Lower lobe of right lung (tissue), 2 donors: ENCODE results near the gene FRY. TPM values are rescaled to one million over a fixed set of nuclear protein-coding genes. Genes with fewer than 3 reads are reported as not detected.
A peak's percentile ranks its signal among the peaks of the same experiment; 100 is the strongest.

Source experiments
- ATAC-seq, 2 donors: fragments of 200-7000 bp; cut with Tn5 transposase; one replicate each; pipeline ENCODE4 v1.9.1; 2020 to 2022; ENCODE audit warnings: mild to moderate bottlenecking in 2 of 2, moderate library complexity in 2 of 2
- DNase-seq: peaks from one replicate; pipeline ENCODE4 v3.0.0-alpha.2; 2020
- H3K27ac ChIP-seq: fragments of 200-600 bp; one replicate; pipeline ENCODE4 v1.8.0; 2022
- H3K27me3 ChIP-seq: fragments of 200-600 bp; one replicate; pipeline ENCODE4 v1.8.0; 2022; ENCODE audit warnings: low read depth
- H3K36me3 ChIP-seq: fragments of 200-600 bp; one replicate; pipeline ENCODE4 v1.8.0; 2022; ENCODE audit warnings: mild to moderate bottlenecking
- H3K4me1 ChIP-seq: fragments of 200-600 bp; one replicate; pipeline ENCODE4 v1.8.0; 2022
- H3K4me3 ChIP-seq: fragments of 200-600 bp; one replicate; pipeline ENCODE4 v1.8.0; 2022; ENCODE audit warnings: mild to moderate bottlenecking
- H3K9me3 ChIP-seq: fragments of 200-600 bp; one replicate; pipeline ENCODE4 v1.8.0; 2022
- intact Hi-C: fragments of 100-400 bp; cut with DNase I; formaldehyde crosslinking; loops from one replicate; pipeline ENCODE4 v1.11.0; 2022
- total RNA-seq: library from RNA; stranded (reverse); fragmentation: NEBNext Ultra II Directional; extraction: Animal tissue kit (Norgen Biotek cat#: 25700); gene quantifications from one replicate; pipeline ENCODE4 v1.2.1, GENCODE V29; 2021
- TF ChIP-seq, protein P1 (sequence below): fragments of 200-600 bp; IDR thresholded peaks from one replicate; pipeline ENCODE4 v1.8.0; 2022; ENCODE audit warnings: antibody characterized with exemption, mild to moderate bottlenecking
- donor health status: DM: no; HTN: yes; CAD: no; lungs with severe emphysema.

The FRY gene
- total RNA-seq, 1 donor from 2014 or later = 93.7 TPM

DNA sequence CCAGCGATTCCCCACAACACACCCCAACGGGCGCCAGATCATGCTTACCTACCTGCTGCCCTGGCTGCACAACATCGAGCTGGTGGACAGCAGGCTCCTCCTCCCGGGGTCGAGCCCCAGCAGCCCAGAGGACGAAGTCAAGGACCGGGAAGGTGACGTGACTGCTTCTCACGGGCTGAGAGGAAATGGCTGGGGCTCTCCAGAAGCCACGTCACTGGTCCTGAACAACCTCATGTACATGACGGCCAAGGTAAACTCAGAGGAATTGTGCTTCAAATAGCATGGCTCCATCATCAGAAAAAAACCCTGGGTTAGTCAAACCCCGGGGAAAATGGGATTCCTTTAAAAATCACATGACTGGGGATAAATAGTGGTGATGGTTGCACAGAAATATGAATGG is 177.3 kb downstream of the FRY start:
- intact Hi-C loops = no loop called here
- TF ChIP-seq, protein P1, sequence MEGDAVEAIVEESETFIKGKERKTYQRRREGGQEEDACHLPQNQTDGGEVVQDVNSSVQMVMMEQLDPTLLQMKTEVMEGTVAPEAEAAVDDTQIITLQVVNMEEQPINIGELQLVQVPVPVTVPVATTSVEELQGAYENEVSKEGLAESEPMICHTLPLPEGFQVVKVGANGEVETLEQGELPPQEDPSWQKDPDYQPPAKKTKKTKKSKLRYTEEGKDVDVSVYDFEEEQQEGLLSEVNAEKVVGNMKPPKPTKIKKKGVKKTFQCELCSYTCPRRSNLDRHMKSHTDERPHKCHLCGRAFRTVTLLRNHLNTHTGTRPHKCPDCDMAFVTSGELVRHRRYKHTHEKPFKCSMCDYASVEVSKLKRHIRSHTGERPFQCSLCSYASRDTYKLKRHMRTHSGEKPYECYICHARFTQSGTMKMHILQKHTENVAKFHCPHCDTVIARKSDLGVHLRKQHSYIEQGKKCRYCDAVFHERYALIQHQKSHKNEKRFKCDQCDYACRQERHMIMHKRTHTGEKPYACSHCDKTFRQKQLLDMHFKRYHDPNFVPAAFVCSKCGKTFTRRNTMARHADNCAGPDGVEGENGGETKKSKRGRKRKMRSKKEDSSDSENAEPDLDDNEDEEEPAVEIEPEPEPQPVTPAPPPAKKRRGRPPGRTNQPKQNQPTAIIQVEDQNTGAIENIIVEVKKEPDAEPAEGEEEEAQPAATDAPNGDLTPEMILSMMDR = no peak
- DNase-seq (no peak), ATAC-seq (no peak)
- Histone ChIP-seq H3K27ac (no peak overlapping the region), H3K9me3 (no peaks in the 10 kb centered on the region), H3K4me3 (no peak overlapping the region), H3K4me1 (no peaks in the 10 kb centered on the region), H3K27me3 (no peaks in the 10 kb centered on the region), H3K36me3 (peaks cover 46% of the 10 kb centered on the region)

DNA sequence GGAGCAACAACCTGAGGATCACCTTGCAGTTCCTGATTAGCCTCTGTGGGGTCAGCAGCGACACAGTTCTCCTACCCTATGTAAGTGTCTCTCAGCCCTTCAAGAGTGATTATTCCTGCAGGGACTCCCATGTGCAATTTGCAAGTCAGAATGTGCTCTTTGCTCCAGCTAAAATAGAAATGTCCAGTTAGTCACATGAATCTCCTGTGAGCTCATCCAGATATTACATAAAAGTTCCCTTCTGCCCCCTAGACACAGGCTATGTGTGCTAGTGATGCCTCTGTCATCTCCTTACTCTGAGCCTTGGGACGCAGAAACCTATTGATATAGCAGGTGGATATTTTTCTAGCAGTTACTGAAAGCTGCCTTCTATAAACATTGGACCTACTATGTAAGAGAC is 178.1 kb downstream of the FRY start:
- intact Hi-C loops = no loop called here
- TF ChIP-seq, protein P1 = no peak
- H3K27me3 ChIP-seq = no peaks in the 10 kb centered on the region
- H3K36me3 ChIP-seq = peaks cover 53% of the 10 kb centered on the region
- no peaks in the 10 kb centered on the region for H3K9me3 ChIP-seq
- H3K4me1 ChIP-seq = no peaks in the 10 kb centered on the region
- no peak overlapping the region for H3K4me3 ChIP-seq
- DNase-seq (no peak), ATAC-seq (no peak)
- H3K27ac ChIP-seq = no peak overlapping the region

DNA sequence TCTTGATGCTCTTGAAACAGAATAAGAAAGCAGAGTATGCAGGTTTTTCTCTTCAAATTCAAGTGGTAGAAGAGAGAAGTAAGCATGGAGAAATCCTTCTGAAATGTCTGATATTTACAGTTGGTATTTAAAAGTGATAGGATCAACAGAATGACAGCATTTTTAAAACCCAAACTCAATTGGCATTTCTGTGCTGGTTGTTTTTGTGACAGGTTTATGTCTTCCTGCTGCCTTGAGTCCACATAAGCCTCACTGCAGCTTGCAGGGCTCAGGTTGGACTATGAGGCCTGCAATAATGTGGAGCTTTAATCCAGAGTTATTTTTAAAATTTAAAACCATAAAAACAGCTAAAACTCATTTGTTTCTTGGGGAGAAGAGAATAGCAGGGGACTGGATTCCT is 178.5 kb downstream of the FRY start:
- intact Hi-C loops = no loop called here
- no peak for DNase-seq
- TF ChIP-seq, protein P1 = no peak
- Histone ChIP-seq H3K27me3 (no peaks in the 10 kb centered on the region), H3K9me3 (no peaks in the 10 kb centered on the region), H3K4me1 (no peaks in the 10 kb centered on the region), H3K27ac (no peak overlapping the region), H3K4me3 (no peak overlapping the region), H3K36me3 (peaks cover 54% of the 10 kb centered on the region)
- no peak for ATAC-seq

DNA sequence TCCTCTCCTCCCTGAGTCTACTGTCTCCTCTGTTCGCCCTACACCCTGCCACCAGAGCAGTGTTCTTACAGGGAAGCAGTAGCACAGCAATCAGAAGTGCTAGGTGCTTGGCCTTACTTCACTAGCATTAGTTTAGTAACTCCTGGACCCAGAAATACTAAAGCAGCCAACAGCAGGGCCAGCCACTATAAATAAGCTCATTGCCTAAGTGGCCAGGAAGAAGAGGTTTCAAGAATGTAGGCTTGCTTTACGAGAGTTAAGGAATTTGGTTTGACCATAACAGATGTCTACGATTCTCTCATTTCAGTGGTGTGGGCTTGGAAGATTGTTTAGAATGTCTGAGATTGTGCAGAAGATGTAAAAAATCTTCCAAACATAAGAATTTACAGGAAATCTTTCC is 180.2 kb downstream of the FRY start:
- H3K4me3 ChIP-seq = no peak overlapping the region
- H3K36me3 ChIP-seq = peaks cover 59% of the 10 kb centered on the region
- TF ChIP-seq, protein P1 = no peak
- intact Hi-C loops = no loop called here
- no peaks in the 10 kb centered on the region for H3K9me3 ChIP-seq
- H3K27me3 ChIP-seq = no peaks in the 10 kb centered on the region
- DNase-seq (no peak), ATAC-seq (peak in 1 of 2 donors; percentile 19)
- no peaks in the 10 kb centered on the region for H3K4me1 ChIP-seq
- H3K27ac ChIP-seq = no peak overlapping the region

DNA sequence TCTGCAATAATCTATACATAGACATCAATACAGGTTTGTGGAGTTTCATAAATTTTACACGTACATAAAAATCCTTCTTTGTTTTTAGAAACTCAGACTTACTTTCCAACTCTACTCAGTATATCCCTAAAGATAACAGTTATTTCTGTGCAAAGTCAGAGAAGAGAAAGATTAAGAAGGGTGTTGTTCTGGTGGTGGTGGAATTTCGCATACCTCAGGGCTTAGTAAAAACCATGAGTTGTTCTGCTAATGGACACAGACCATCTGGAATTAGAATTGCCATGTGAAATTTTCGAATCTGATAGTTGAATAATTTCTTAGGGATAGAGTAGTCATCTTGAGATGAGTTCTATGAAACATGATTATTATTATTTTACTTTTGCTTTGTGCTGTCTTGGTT is 180.8 kb downstream of the FRY start:
- no peak overlapping the region for H3K27ac ChIP-seq
- TF ChIP-seq, protein P1 = no peak
- H3K4me1 ChIP-seq = no peaks in the 10 kb centered on the region
- peaks cover 59% of the 10 kb centered on the region for H3K36me3 ChIP-seq
- ATAC-seq (peak in 1 of 2 donors; percentile 21), DNase-seq (no peak)
- H3K4me3 ChIP-seq = no peak overlapping the region
- H3K9me3 ChIP-seq = no peaks in the 10 kb centered on the region
- H3K27me3 ChIP-seq = no peaks in the 10 kb centered on the region
- intact Hi-C loops = no loop called here

DNA sequence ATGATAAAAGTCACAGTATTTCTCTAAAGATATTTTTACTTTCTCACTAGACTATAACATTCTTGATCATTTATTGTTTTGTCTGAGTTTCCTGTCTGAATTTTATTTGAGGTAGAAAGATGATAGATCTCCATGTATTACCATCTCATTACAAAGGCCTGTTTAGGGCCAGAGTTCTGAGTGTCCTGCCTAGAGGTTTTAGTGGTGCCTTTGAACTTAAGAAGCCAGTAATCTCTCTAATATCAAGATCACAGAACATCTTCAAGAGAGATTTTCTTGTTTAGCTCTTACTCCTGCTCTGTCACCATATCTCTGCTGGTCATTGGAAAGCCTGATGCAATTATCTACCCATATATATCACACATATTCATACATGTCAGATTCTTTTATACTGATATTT is 182.1 kb downstream of the FRY start:
- intact Hi-C loops = no loop called here
- ATAC-seq = no peak
- no peak for DNase-seq
- H3K4me1 ChIP-seq = no peaks in the 10 kb centered on the region
- no peaks in the 10 kb centered on the region for H3K9me3 ChIP-seq
- H3K27ac ChIP-seq = no peak overlapping the region
- H3K27me3 ChIP-seq = no peaks in the 10 kb centered on the region
- no peak overlapping the region for H3K4me3 ChIP-seq
- TF ChIP-seq, protein P1 = no peak
- peaks cover 53% of the 10 kb centered on the region for H3K36me3 ChIP-seq
